Right forelimb (tissue), 1 donor: ENCODE measurements around the gene DYNC1H1.
A peak's percentile ranks its signal among the peaks of the same experiment; 100 is the strongest.
"Not testable (repeated sequence)": the region's sequence is repeated elsewhere in the genome, so short reads cannot be mapped to it uniquely, and the experiment has no call there.

Experiments
- DNase-seq: peaks from one replicate; pipeline ENCODE4 v3.0.0-alpha.2; 2018

The DYNC1H1 gene

GRCh38 chr14:102074415-102074964, 110.1 kb downstream of the DYNC1H1 start:
- DNase-seq = no peak

- DNase-seq = no peak
Observed at GRCh38 chr14:102075155-102075554, 110.8 kb downstream of the DYNC1H1 start.

- no peak for DNase-seq
Observed at GRCh38 chr14:102077382-102077709, 113.0 kb downstream of the DYNC1H1 start.

GRCh38 chr14:102078361-102078791, 114.0 kb downstream of the DYNC1H1 start:
- not testable (repeated sequence) for DNase-seq

- DNase-seq = no peak
Observed at GRCh38 chr14:102078831-102079699, 114.7 kb downstream of the DYNC1H1 start.

- no peak for DNase-seq
Observed at GRCh38 chr14:102079700-102079979, 115.3 kb downstream of the DYNC1H1 start.

GRCh38 chr14:102080183-102081080, 116.1 kb downstream of the DYNC1H1 start:
- no peak for DNase-seq

GRCh38 chr14:102081231-102082080, 117.1 kb downstream of the DYNC1H1 start:
- DNase-seq = no peak

GRCh38 chr14:102084522-102084921, 120.1 kb downstream of the DYNC1H1 start:
- DNase-seq = not testable (repeated sequence)

- no peak for DNase-seq
Observed at GRCh38 chr14:102084931-102085330, 120.6 kb downstream of the DYNC1H1 start.

- DNase-seq = no peak
Observed at GRCh38 chr14:102085488-102085887, 121.1 kb downstream of the DYNC1H1 start.

GRCh38 chr14:102085948-102086708, 121.8 kb downstream of the DYNC1H1 start:
- peak; percentile 71 for DNase-seq

GRCh38 chr14:102086709-102086971, 122.3 kb downstream of the DYNC1H1 start:
- DNase-seq = no peak

GRCh38 chr14:102086972-102087761, 122.8 kb downstream of the DYNC1H1 start, which contains the start of gene HSP90AA1:
Gene HSP90AA1 (minus strand): TSS chr14:102087044. CDS start chr14:102086378, 666 bp downstream.
- peak; percentile 96 for DNase-seq

GRCh38 chr14:102087762-102088011, 123.3 kb downstream of the DYNC1H1 start:
- no peak for DNase-seq

GRCh38 chr14:102088012-102088792, 123.8 kb downstream of the DYNC1H1 start:
- DNase-seq = peak; percentile 80

GRCh38 chr14:102089621-102090343, 125.4 kb downstream of the DYNC1H1 start:
- DNase-seq = no peak

GRCh38 chr14:102090713-102091112, 126.3 kb downstream of the DYNC1H1 start:
- DNase-seq = no peak

- no peak for DNase-seq
Observed at GRCh38 chr14:102092806-102093205, 128.4 kb downstream of the DYNC1H1 start.

GRCh38 chr14:102094101-102094500, 129.7 kb downstream of the DYNC1H1 start:
- no peak for DNase-seq
